Mammary epithelial cell (primary cell): ENCODE data around the gene XXYLT1.

Experiments used
- CTCF ChIP-seq, 2 donors: IDR thresholded peaks in 1 of 2; conservative IDR thresholded peaks in 1 of 2; 2 replicates each; pipeline ENCODE4 v1.5.1; 2011 to 2012; ENCODE audit warnings: inconsistent platforms in 2 of 2, low read length in 2 of 2, mild to moderate bottlenecking in 2 of 2, control low read depth in 1 of 2, low read depth in 1 of 2; ENCODE audit not compliant: insufficient read depth in 1 of 2; ENCODE audit errors: extremely low read depth in 1 of 2
- EZH2 ChIP-seq: IDR thresholded peaks from 2 replicates; pipeline ENCODE4 v1.6.1; 2012; ENCODE audit warnings: low read length, inconsistent platforms, borderline replicate concordance

- no peak for TF ChIP-seq CTCF (conservative IDR thresholded peaks at IDR 0.05 in 1 of 2, IDR thresholded peaks at IDR 0.05 in 1 of 2; ENCODE audit: extremely low read depth in 1 of 2, insufficient read depth in 1 of 2, low read depth in 1 of 2, low read length in 2 of 2)
- TF ChIP-seq EZH2: no peak
Observed at GRCh38 chr3:195179776-195180489, 91.0 kb downstream of the XXYLT1 start.
